Naive thymus-derived CD8-positive, alpha-beta T cell (primary cell): Measurements from ENCODE around the gene PCDHGC4. TPM values are rescaled to one million over a fixed set of nuclear protein-coding genes. Genes with fewer than 3 reads are reported as not detected.
A peak's percentile ranks its signal among the peaks of the same experiment; 100 is the strongest.

ENCODE experiments used
- ATAC-seq, 2 donors: fragments of 150-1000 bp; cut with Tn5 transposase in 1 of 2; sonication (Bioruptor Pico), chemical (Tn5 transposase) in 1 of 2; 1 replicate in 1 of 2; 2 replicates in 1 of 2; pipeline ENCODE4 v1.10.0; 2021; ENCODE audit warnings: mild to moderate bottlenecking in 2 of 2, moderate library complexity in 2 of 2
- POLR2A ChIA-PET: fragments of 350-600 bp; sonication (Branson Sonifier 250); formaldehyde crosslinking; loops from one replicate; lab custom pipeline; 2021; ENCODE audit warnings: antibody characterized with exemption; lab: Charles Lee
- DNase-seq, 10 donors: peaks; one replicate each; pipeline versions ENCODE4 v3.0.0 to v3.0.0-alpha.2; 2020 to 2022
- H3K27ac Mint-ChIP-seq, 10 donors: one replicate each; pipeline ENCODE4 v1.8.0; 2020 to 2022; ENCODE audit warnings: mild to moderate bottlenecking in 10 of 10, mixed read lengths in 10 of 10, moderate library complexity in 4 of 10, inconsistent platforms in 1 of 10
- H3K27me3 Mint-ChIP-seq, 5 donors: one replicate each; pipeline ENCODE4 v1.8.0; 2021 to 2022; ENCODE audit warnings: mixed read lengths in 5 of 5
- H3K36me3 Mint-ChIP-seq, 3 donors: one replicate each; pipeline ENCODE4 v1.8.0; 2020 to 2022; ENCODE audit warnings: mixed read lengths in 3 of 3, mild to moderate bottlenecking in 2 of 3, inconsistent platforms in 1 of 3
- H3K4me1 Mint-ChIP-seq, 4 donors: one replicate each; pipeline ENCODE4 v1.8.0; 2021 to 2022; ENCODE audit warnings: mixed read lengths in 4 of 4
- H3K4me3 Mint-ChIP-seq, 10 donors: one replicate each; pipeline ENCODE4 v1.8.0; 2020 to 2022; ENCODE audit warnings: mild to moderate bottlenecking in 10 of 10, mixed read lengths in 10 of 10, moderate library complexity in 6 of 10, inconsistent platforms in 1 of 10
- H3K9me3 Mint-ChIP-seq, 9 donors: one replicate each; pipeline ENCODE4 v1.8.0; 2020 to 2022; ENCODE audit warnings: mixed read lengths in 9 of 9, mild to moderate bottlenecking in 3 of 9, inconsistent platforms in 1 of 9, moderate library complexity in 1 of 9
- polyA plus RNA-seq, 3 donors: library from polyadenylated mRNA; unstranded; fragments of 300-500 nt; fragmentation: Illumina TruSeq; gene quantifications; one replicate each; pipeline ENCODE4 v1.2.3, GENCODE V29; 2021
- total RNA-seq, 8 experiments: library from RNA in 2 of 8; stranded (reverse) in 2 of 8; gene quantifications; one replicate each; pipeline ENCODE4 v1.2.3 and lab custom pipeline; 2021 to 2026

The PCDHGC4 gene
- total and polyA plus RNA-seq, 5 experiments from 2014 or later = not detected

DNA sequence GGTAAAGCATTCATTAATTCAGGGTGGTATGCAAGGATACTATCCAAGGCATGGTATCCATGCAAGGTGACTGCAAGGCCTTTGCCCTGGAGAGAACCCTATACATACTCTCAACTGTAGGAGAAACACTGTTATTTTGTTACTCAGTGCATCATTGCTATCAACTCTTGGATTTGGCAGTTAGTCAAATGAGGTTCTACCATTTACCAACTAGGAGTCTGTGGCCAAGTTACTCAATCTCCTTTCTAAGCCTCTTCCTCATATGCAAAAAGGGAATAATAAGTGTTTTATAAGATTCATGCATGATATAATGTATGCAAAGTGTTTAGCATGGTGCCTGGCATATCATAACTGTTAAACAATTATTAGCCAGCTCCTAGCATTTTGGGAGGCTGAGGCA, 5.1 kb upstream of the PCDHGC4 start:
- Mint-ChIP-seq H3K4me3 (no peak overlapping the region), H3K9me3 (no peaks in the 10 kb centered on the region), H3K27me3 (peaks cover 49 to 95% (median 81%) of the 10 kb centered on the region in 5 donors), H3K4me1 (peaks cover 14 to 39% (median 34%) of the 10 kb centered on the region in 4 donors), H3K36me3 (no peaks in the 10 kb centered on the region), H3K27ac (no peak overlapping the region)
- no peak for DNase-seq
- POLR2A ChIA-PET = no interaction called here
- ATAC-seq = no peak

- peaks cover 2 to 4% (median 2%) of the 10 kb centered on the region in 3 donors for H3K36me3 Mint-ChIP-seq
- H3K9me3 Mint-ChIP-seq = peaks cover 0 to 10% (median 0%) of the 10 kb centered on the region in 9 donors
- peaks cover 46 to 96% (median 78%) of the 10 kb centered on the region in 5 donors for H3K27me3 Mint-ChIP-seq
- no peak overlapping the region for H3K27ac Mint-ChIP-seq
- H3K4me1 Mint-ChIP-seq = peaks cover 7 to 15% (median 13%) of the 10 kb centered on the region in 4 donors
- DNase-seq = no peak
- H3K4me3 Mint-ChIP-seq = peak overlapping the region in 1 of 10 donors; percentile 70
- POLR2A ChIA-PET = no interaction called here
- no peak for ATAC-seq
Measured at GRCh38 chr5:141483902-141484301, 928 bp upstream of the PCDHGC4 start.

DNA sequence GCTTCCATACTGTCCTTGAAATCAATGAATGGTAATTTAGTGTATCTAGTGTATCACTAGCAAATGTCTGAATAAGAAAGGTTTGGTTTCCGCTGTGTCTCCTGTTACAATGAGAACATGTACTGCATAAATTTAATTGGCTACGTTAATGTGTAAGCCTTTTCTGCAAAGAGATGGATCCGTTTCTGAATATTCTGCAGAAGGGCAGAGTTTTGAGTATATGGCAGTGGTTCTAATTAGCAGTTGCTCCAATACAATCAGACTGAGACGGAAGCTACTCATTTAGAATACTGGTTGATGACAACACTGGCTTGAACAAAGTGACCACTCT, 555 bp upstream of the PCDHGC4 start:
- peaks cover 7 to 15% (median 13%) of the 10 kb centered on the region in 4 donors for H3K4me1 Mint-ChIP-seq
- peaks cover 0 to 10% (median 0%) of the 10 kb centered on the region in 9 donors for H3K9me3 Mint-ChIP-seq
- POLR2A ChIA-PET = no interaction called here
- peaks cover 2 to 4% (median 2%) of the 10 kb centered on the region in 3 donors for H3K36me3 Mint-ChIP-seq
- ATAC-seq = no peak
- DNase-seq = no peak
- H3K27ac Mint-ChIP-seq = no peak overlapping the region
- H3K27me3 Mint-ChIP-seq = peaks cover 48 to 96% (median 81%) of the 10 kb centered on the region in 5 donors
- peak overlapping the region in 9 of 10 donors; percentile 19 to 77 (median 50) for H3K4me3 Mint-ChIP-seq

DNA sequence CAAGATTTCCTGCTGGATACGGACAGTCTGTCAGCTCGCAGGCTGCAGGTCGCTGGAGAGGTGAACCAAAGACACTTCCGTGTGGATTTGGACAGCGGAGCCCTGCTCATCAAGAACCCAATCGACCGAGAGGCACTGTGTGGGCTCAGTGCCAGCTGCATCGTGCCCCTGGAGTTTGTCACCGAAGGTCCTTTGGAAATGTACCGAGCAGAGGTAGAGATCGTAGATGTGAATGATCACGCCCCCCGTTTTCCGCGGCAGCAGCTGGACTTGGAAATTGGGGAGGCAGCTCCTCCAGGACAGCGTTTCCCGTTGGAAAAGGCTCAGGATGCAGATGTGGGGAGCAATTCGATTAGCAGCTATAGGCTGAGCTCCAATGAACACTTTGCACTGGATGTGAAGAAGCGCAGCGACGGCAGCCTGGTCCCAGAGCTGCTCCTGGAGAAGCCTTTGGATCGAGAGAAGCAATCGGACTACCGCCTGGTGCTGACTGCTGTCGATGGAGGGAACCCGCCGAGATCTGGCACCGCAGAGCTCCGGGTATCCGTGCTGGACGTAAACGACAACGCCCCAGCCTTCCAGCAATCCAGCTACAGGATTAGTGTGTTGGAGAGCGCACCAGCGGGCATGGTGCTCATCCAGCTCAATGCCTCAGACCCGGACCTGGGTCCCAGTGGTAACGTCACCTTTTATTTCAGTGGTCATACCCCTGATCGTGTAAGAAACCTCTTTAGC, 658 bp downstream of the PCDHGC4 start:
- peaks cover 49 to 96% (median 84%) of the 10 kb centered on the region in 5 donors for H3K27me3 Mint-ChIP-seq
- DNase-seq = no peak
- no peak for ATAC-seq
- peaks cover 7 to 15% (median 13%) of the 10 kb centered on the region in 4 donors for H3K4me1 Mint-ChIP-seq
- POLR2A ChIA-PET = no interaction called here
- no peak overlapping the region for H3K27ac Mint-ChIP-seq
- peak overlapping the region in 6 of 10 donors; percentile 24 to 70 (median 44) for H3K4me3 Mint-ChIP-seq
- H3K36me3 Mint-ChIP-seq = peaks cover 2 to 4% (median 2%) of the 10 kb centered on the region in 3 donors
- peaks cover 0 to 10% (median 0%) of the 10 kb centered on the region in 9 donors for H3K9me3 Mint-ChIP-seq

DNA sequence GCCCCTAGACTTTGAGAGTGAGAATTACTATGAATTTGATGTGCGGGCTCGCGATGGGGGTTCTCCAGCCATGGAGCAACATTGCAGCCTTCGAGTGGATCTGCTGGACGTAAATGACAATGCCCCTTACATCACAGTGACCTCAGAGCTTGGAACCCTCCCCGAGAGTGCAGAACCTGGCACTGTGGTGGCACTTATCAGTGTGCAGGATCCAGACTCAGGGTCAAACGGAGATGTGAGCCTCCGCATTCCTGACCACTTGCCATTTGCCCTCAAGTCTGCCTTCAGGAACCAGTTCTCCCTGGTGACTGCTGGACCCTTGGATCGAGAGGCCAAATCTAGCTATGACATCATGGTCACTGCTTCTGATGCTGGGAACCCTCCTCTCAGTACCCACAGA, 1.3 kb downstream of the PCDHGC4 start:
- H3K4me1 Mint-ChIP-seq = peaks cover 12 to 17% (median 16%) of the 10 kb centered on the region in 4 donors
- DNase-seq = no peak
- H3K36me3 Mint-ChIP-seq = peaks cover 2 to 5% (median 4%) of the 10 kb centered on the region in 3 donors
- no peak overlapping the region for H3K27ac Mint-ChIP-seq
- POLR2A ChIA-PET = no interaction called here
- H3K27me3 Mint-ChIP-seq = peaks cover 55 to 96% (median 84%) of the 10 kb centered on the region in 5 donors
- H3K9me3 Mint-ChIP-seq = peaks cover 0 to 10% (median 0%) of the 10 kb centered on the region in 9 donors
- H3K4me3 Mint-ChIP-seq = peak overlapping the region in 2 of 10 donors; percentile 23 to 43
- ATAC-seq = no peak

GRCh38 chr5:141487131-141487530, 2.3 kb downstream of the PCDHGC4 start:
- ATAC-seq (no peak), DNase-seq (no peak)
- Mint-ChIP-seq H3K4me1 (peaks cover 15 to 22% (median 20%) of the 10 kb centered on the region in 4 donors), H3K4me3 (peak overlapping the region in 1 of 10 donors; percentile 18), H3K27me3 (peaks cover 58 to 97% (median 86%) of the 10 kb centered on the region in 5 donors), H3K9me3 (peaks cover 0 to 10% (median 0%) of the 10 kb centered on the region in 9 donors), H3K27ac (no peak overlapping the region), H3K36me3 (peaks cover 2 to 5% (median 4%) of the 10 kb centered on the region in 3 donors)
- POLR2A ChIA-PET = no interaction called here

DNA sequence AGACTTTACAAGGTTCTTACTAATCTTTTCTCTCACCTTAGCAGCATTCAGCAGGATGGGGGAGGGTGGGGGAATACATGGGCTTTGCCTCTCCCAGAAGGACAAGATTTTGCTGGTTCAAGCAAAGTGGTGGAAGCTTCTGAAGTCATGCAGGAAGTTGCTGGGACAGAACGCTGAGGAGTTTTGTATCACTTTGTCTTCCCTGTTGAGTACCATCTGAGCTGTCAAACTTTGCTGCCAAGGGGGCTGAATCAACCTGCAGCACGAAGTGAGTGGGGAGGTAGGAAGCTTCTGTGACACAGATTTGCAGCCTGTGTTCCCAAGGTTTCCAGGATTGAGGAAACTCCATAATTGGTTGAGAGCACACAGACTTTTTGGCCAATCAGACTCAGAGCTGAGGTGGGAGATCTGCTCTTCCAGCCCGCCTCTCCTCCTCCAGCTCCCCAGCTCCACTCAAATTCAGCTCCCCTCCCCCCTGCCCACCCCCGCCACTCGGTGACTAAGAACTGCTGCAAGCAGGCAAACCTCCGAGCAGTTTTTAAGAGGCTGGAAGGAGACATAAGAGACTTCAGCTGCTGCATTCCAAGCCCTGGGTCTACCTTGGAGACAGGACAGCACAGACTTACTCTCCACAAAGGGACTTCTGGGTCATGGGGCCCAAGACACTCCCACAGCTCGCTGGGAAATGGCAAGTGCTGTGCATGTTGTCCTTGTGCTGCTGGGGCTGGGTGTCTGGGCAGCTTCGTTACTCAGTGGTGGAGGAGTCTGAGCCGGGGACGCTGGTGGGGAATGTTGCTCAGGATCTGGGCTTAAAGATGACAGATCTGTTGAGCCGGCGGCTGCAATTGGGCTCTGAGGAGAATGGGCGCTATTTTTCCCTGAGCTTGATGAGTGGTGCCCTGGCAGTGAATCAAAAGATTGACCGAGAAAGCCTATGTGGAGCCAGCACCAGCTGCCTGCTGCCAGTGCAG, 4.0 kb downstream of the PCDHGC4 start, which contains the start of gene PCDHGC5:
Gene PCDHGC5, plus strand, starts transcription at position 491 of the 971 bp plus-strand sequence. Its CDS starts 160 bp downstream, at position 651.
- Mint-ChIP-seq H3K4me1 (peaks cover 15 to 24% (median 22%) of the 10 kb centered on the region in 4 donors), H3K27me3 (peaks cover 46 to 97% (median 76%) of the 10 kb centered on the region in 5 donors), H3K9me3 (peaks cover 0 to 10% (median 0%) of the 10 kb centered on the region in 9 donors), H3K27ac (peak within 1 kb of the TSS in 1 of 10 donors; percentile 71), H3K4me3 (no peak within 1 kb of the TSS), H3K36me3 (peaks cover 2 to 5% (median 4%) of the 10 kb centered on the region in 3 donors)
- DNase-seq (no peak), ATAC-seq (no peak)
- POLR2A ChIA-PET = no interaction called here

GRCh38 chr5:141489841-141490240, 5.0 kb downstream of the PCDHGC4 start:
- H3K27ac Mint-ChIP-seq = no peak overlapping the region
- DNase-seq (no peak), ATAC-seq (no peak)
- peaks cover 0 to 10% (median 0%) of the 10 kb centered on the region in 9 donors for H3K9me3 Mint-ChIP-seq
- peaks cover 43 to 96% (median 76%) of the 10 kb centered on the region in 5 donors for H3K27me3 Mint-ChIP-seq
- POLR2A ChIA-PET = no interaction called here
- H3K4me1 Mint-ChIP-seq = peaks cover 14 to 17% (median 15%) of the 10 kb centered on the region in 4 donors
- no peak overlapping the region for H3K4me3 Mint-ChIP-seq
- H3K36me3 Mint-ChIP-seq = peaks cover 2 to 5% (median 4%) of the 10 kb centered on the region in 3 donors

GRCh38 chr5:141490271-141490670, 5.4 kb downstream of the PCDHGC4 start:
- H3K4me1 Mint-ChIP-seq = peaks cover 10 to 13% (median 13%) of the 10 kb centered on the region in 4 donors
- no peak overlapping the region for H3K27ac Mint-ChIP-seq
- peaks cover 41 to 96% (median 72%) of the 10 kb centered on the region in 5 donors for H3K27me3 Mint-ChIP-seq
- peak overlapping the region in 2 of 10 donors; percentile 14 to 36 for H3K4me3 Mint-ChIP-seq
- H3K36me3 Mint-ChIP-seq = peaks cover 2 to 5% (median 4%) of the 10 kb centered on the region in 3 donors
- POLR2A ChIA-PET = no interaction called here
- peaks cover 0 to 10% (median 0%) of the 10 kb centered on the region in 9 donors for H3K9me3 Mint-ChIP-seq
- ATAC-seq = no peak
- no peak for DNase-seq

DNA sequence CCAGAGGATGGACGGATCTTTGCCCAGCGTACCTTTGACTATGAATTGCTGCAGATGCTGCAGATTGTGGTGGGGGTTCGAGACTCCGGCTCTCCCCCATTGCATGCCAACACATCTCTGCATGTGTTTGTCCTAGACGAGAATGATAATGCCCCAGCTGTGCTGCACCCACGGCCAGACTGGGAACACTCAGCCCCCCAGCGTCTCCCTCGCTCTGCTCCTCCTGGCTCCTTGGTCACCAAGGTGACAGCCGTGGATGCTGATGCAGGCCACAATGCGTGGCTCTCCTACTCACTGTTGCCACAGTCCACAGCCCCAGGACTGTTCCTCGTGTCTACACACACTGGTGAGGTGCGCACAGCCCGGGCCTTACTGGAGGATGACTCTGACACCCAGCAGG, 5.9 kb downstream of the PCDHGC4 start:
- no peak for ATAC-seq
- POLR2A ChIA-PET = no interaction called here
- Mint-ChIP-seq H3K36me3 (peaks cover 2 to 5% (median 4%) of the 10 kb centered on the region in 3 donors), H3K4me1 (peaks cover 14 to 15% (median 15%) of the 10 kb centered on the region in 4 donors), H3K27me3 (peaks cover 44 to 96% (median 74%) of the 10 kb centered on the region in 5 donors), H3K9me3 (peaks cover 0 to 10% (median 0%) of the 10 kb centered on the region in 9 donors), H3K27ac (no peak overlapping the region), H3K4me3 (peak overlapping the region in 5 of 10 donors; percentile 27 to 54 (median 41))
- no peak for DNase-seq

GRCh38 chr5:141491323-141492167, 6.7 kb downstream of the PCDHGC4 start:
- H3K9me3 Mint-ChIP-seq = peaks cover 0 to 4% (median 0%) of the 10 kb centered on the region in 9 donors
- no peak for ATAC-seq
- no peak overlapping the region for H3K27ac Mint-ChIP-seq
- H3K4me3 Mint-ChIP-seq = peak overlapping the region; percentile 59 to 90 (median 76)
- POLR2A ChIA-PET = interaction anchor here (1.3 kb wide), 1 partner anchor 171 kb away, joined by 3 read pairs; the partner anchor contains the start of gene TAF7
- DNase-seq = no peak
- peaks cover 14 to 17% (median 15%) of the 10 kb centered on the region in 4 donors for H3K4me1 Mint-ChIP-seq
- H3K36me3 Mint-ChIP-seq = peaks cover under 1 to 4% (median 2%) of the 10 kb centered on the region in 3 donors
- peaks cover 40 to 96% (median 73%) of the 10 kb centered on the region in 5 donors for H3K27me3 Mint-ChIP-seq
